ENCODE measurements around the gene OR52I1. TPM values are rescaled to one million over a fixed set of nuclear protein-coding genes. Genes with fewer than 3 reads are reported as not detected.

The OR52I1 gene, protein sequence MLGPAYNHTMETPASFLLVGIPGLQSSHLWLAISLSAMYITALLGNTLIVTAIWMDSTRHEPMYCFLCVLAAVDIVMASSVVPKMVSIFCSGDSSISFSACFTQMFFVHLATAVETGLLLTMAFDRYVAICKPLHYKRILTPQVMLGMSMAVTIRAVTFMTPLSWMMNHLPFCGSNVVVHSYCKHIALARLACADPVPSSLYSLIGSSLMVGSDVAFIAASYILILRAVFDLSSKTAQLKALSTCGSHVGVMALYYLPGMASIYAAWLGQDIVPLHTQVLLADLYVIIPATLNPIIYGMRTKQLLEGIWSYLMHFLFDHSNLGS
- not detected in 2 replicates for total RNA-seq

DNA sequence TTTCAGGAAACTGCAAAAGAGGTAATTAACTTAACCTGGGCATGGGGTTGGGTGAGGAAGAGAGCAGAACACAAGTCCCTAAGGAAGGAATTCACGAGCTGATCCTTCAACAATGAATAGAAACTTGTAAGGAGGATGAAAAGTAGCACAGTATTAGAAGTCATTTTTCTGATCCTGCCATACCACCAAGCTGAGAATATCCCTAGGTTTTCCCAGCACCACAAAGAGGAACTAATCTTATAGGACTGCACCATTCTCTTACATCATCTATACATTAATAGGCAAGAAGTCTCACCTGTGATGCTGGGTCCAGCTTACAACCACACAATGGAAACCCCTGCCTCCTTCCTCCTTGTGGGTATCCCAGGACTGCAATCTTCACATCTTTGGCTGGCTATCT lies at the start of gene OR52I1:
Gene OR52I1, plus strand, starts transcription at position 301 of the 400 bp plus-strand sequence. Its CDS starts 0 bp downstream, at position 301.

DNA sequence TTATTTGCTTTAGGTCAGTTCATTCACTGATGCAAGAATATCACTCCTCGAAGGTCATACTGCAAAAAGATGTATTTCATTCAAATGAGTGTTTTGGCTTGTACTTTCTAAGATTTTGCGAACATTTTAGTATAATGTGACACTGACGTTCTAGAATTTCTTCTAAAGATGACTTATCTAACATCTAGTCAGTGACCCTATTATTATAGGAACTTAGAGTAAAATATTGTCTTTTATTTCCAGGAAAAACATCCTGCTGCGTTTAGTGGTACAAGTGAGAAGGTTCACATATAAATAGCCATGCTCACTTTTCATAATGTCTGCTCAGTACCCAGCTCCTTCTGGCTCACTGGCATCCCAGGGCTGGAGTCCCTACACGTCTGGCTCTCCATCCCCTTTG lies 48.9 kb upstream of the OR52I1 start, which contains the start of gene OR52M1:
Gene OR52M1, plus strand, starts transcription at position 301 of the 400 bp plus-strand sequence. Its CDS starts 0 bp downstream, at position 301.

DNA sequence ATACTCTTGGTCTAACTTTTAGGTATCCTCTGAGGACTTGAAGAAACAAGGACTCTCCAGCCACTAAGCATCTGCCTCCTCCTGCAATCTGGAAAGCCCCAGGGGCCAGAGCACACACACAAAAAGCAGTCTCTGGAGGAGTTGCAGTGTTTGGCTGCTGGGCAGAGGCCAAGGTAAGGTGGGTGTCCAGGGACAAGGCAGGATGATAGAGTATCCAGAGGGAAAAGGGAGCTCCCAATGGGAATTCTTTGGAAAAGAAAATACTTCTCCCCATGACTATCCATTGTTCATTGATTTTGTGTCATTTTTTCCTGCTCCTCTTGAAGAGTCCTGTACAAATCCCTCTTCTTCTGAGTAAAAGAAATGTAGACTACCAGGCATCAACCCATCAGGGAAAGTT lies 12.4 kb upstream of the OR52I1 start, which contains the start of gene OR52I2:
Gene OR52I2, plus strand, starts transcription at position 301 of the 400 bp plus-strand sequence.

DNA sequence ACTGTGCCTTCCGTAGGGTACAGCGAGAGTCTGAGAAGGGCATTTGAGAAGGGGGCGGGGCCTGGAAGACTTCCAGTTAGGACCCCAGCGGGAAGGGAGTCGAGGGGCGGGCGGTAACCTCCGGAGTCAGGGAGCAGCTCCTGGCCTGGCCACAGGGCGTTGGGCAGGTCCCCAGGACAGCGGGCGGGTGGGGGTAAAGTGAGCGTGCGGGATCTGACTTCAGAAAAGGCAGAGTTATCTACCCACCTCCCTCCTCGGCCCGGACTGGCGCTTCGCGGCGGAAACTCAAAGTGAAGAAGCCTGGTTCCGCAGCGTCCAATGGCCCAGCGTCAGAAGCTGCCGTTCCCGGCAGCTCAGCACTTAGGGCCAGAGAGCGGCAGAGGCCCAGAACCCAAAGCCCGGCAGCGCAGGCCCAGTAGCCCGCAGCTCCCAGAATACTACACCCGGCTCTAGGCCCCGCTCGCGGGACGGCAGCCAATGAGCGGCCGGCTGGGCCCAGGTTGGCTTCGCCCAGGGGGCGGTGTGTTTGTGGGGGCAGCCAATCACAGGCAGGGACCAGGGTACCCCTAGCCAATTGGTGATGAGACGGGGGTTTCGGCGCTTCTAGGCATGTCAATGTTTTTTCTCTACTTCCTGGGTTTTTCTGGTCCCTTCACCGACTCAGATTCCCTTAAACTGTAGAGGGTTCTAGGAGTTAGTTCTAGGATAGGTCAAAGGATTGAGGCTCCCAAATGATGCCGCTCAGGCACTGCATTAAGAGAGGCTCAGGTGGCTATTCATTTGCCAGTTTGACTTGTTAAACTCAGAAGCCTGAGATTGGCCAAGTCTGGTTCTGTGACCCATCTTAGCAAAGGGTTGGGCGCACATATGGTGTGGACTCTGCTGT lies 14.2 kb downstream of the OR52I1 start, which contains the start of gene TRIM68:
Gene TRIM68, minus strand, starts transcription at position 451 of the 886 bp plus-strand sequence. CDS start 2,727 bp downstream, outside the sequence.

DNA sequence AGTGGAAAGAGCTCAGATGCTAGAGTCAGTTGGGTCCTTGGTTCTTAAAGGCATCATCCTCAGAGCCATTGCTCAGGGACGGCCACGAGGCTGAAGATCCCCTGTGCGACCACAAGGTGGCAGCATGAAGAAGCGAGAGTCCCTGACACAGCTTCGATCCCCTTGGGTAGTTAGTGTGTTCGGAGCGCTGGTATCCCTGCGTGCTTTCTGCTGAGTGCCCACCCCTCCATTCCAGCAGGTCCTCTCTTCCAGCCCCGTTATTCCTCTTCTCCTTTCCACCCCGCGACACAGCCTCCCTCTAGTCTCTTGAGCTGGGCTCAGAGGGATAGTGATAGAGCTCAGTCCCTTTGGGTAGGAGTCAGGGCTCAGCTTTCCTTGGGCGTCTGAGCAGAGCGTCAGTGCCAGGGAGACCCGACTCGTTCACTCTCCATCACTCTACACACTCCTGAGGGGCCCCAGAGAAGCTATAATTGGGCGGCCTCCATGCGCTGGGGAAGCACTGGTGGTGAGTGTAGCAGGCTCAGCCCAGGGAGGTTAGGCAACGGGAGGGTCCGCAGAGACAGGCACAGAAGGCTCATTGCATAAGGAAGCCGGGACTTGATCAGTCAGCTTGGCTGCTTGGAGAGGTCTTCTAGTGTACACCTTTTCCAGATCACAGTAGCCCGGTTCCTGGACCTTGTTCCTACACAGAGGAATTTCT lies 43.3 kb downstream of the OR52I1 start, which contains the start of gene OR51D1:
Gene OR51D1, plus strand, starts transcription at position 516 of the 700 bp plus-strand sequence. CDS start 2,314 bp downstream, outside the sequence.

DNA sequence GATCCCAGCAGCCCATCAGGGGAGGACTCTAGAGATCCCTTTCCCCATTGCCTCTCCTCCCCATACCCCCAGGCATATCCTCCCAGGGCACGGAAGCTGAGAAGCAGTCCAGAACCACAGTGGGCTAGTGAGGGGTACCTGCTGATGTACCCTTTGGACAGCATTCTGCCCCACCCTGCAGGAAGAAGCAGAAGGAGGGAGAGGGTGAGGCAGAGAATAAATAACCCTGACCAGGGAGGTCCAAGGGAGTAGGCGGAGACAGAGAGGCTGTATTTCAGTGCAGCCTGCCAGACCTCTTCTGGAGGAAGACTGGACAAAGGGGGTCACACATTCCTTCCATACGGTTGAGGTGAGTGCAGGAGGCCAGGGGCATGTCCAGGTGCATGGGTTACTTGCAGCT lies 49.8 kb downstream of the OR52I1 start, which contains the start of gene OR51E1:
Gene OR51E1, plus strand, starts transcription at position 301 of the 400 bp plus-strand sequence. CDS start 8,545 bp downstream, outside the sequence.

Other genes starting within 250 kb of the OR52I1 start
- gene OR52B4, start 225.7 kb upstream of the OR52I1 start, total RNA-seq, result not detected in 2 replicates
- 10.7 and 16.7 TPM in 2 replicates for gene TRIM21, start 200.3 kb upstream of the OR52I1 start, total RNA-seq
- gene OR52K2, start 144.7 kb upstream of the OR52I1 start, total RNA-seq, result not detected in 2 replicates
- not detected in 2 replicates for gene OR52K1, start 111.4 kb upstream of the OR52I1 start, total RNA-seq
- gene OR52M1, start 48.8 kb upstream of the OR52I1 start, total RNA-seq, result not detected in 2 replicates
- not detected in 2 replicates for gene OR52I2, start 12.3 kb upstream of the OR52I1 start, total RNA-seq
- gene TRIM68, start 14.2 kb downstream of the OR52I1 start, total RNA-seq, result 10.2 and 11.9 TPM in 2 replicates
- gene OR51D1, start 43.4 kb downstream of the OR52I1 start, total RNA-seq, result not detected in 2 replicates
- under 0.01 TPM in 1 of 2 replicates, not detected in the other for gene OR51E1, start 49.9 kb downstream of the OR52I1 start, total RNA-seq
- 0.59 and 1.8 TPM in 2 replicates for gene OR51E2, start 103.8 kb downstream of the OR52I1 start, total RNA-seq
- gene MMP26, start 110.7 kb downstream of the OR52I1 start, total RNA-seq, result not detected in 2 replicates
- gene OR51F1, start 175.9 kb downstream of the OR52I1 start, total RNA-seq, result not detected in 2 replicates
- not detected in 2 replicates for gene OR52R1, start 210.3 kb downstream of the OR52I1 start, total RNA-seq
- gene OR51F2, start 227.3 kb downstream of the OR52I1 start, total RNA-seq, result not detected in 2 replicates

Measured in smooth muscle cell of the umbilical artery (primary cell).